GM19467 (cell line): ENCODE results near the gene AKR1C3.
"Not testable (repeated sequence)": the region's sequence is repeated elsewhere in the genome, so short reads cannot be mapped to it uniquely, and the experiment has no call there.

Experiments
- ATAC-seq: cut with Tn5 transposase; IDR thresholded peaks from one replicate; pipeline ENCODE4 v1.9.1; 2021; ENCODE audit warnings: mild to moderate bottlenecking, moderate library complexity; ENCODE audit not compliant: unreplicated experiment

The AKR1C3 gene

GRCh38 chr10:5088703-5089261 lies 5.4 kb upstream of the AKR1C3 start:
- ATAC-seq = no peak

GRCh38 chr10:5089865-5090264 lies 4.3 kb upstream of the AKR1C3 start:
- ATAC-seq = no peak

- ATAC-seq = no peak
Measured at GRCh38 chr10:5090551-5090950, 3.7 kb upstream of the AKR1C3 start.

GRCh38 chr10:5091196-5091595 lies 3.0 kb upstream of the AKR1C3 start:
- no peak for ATAC-seq

GRCh38 chr10:5092375-5092774 lies 1.8 kb upstream of the AKR1C3 start:
- ATAC-seq = no peak

GRCh38 chr10:5092848-5093790 lies 1.1 kb upstream of the AKR1C3 start:
- ATAC-seq = no peak

- no peak for ATAC-seq
Measured at GRCh38 chr10:5095687-5096086, 1.5 kb downstream of the AKR1C3 start.

GRCh38 chr10:5096108-5096507 lies 1.9 kb downstream of the AKR1C3 start:
- ATAC-seq = no peak

GRCh38 chr10:5102479-5102878 lies 8.3 kb downstream of the AKR1C3 start:
- not testable (repeated sequence) for ATAC-seq

- ATAC-seq = no peak
Measured at GRCh38 chr10:5103481-5103880, 9.3 kb downstream of the AKR1C3 start.

GRCh38 chr10:5105626-5106025 lies 11.4 kb downstream of the AKR1C3 start:
- no peak for ATAC-seq

- ATAC-seq = no peak
Measured at GRCh38 chr10:5106553-5106952, 12.3 kb downstream of the AKR1C3 start.

- no peak for ATAC-seq
Measured at GRCh38 chr10:5107860-5108526, 13.8 kb downstream of the AKR1C3 start.

- no peak for ATAC-seq
Measured at GRCh38 chr10:5108658-5109416, 14.6 kb downstream of the AKR1C3 start.

GRCh38 chr10:5109861-5110260 lies 15.6 kb downstream of the AKR1C3 start:
- not testable (repeated sequence) for ATAC-seq

GRCh38 chr10:5116621-5117020 lies 22.4 kb downstream of the AKR1C3 start:
- ATAC-seq = no peak

GRCh38 chr10:5117026-5117425 lies 22.8 kb downstream of the AKR1C3 start:
- no peak for ATAC-seq

GRCh38 chr10:5119997-5120396 lies 25.8 kb downstream of the AKR1C3 start:
- not testable (repeated sequence) for ATAC-seq

- ATAC-seq = no peak
Measured at GRCh38 chr10:5123886-5124285, 29.7 kb downstream of the AKR1C3 start.

GRCh38 chr10:5125315-5126044 lies 31.3 kb downstream of the AKR1C3 start:
- no peak for ATAC-seq
